Choroid plexus epithelial cell (primary cell): ENCODE measurements around the gene TGFA.
A peak's percentile ranks its signal among the peaks of the same experiment; 100 is the strongest.

Source experiments
- DNase-seq: peaks from one replicate; pipeline ENCODE4 v3.0.0-alpha.2; 2010; ENCODE audit warnings: low read depth
- H3K4me3 ChIP-seq: 2 replicates; pipeline ENCODE4 v1.5.1; 2011; ENCODE audit warnings: low read depth, mild to moderate bottlenecking, control low read depth, low read length, moderate library complexity
- TF ChIP-seq, protein P1 (sequence below): conservative IDR thresholded peaks from 2 replicates; pipeline ENCODE4 v1.5.1; 2011; ENCODE audit warnings: low read depth, mild to moderate bottlenecking, control low read depth, inconsistent platforms, low read length, moderate library complexity

The TGFA gene

DNA sequence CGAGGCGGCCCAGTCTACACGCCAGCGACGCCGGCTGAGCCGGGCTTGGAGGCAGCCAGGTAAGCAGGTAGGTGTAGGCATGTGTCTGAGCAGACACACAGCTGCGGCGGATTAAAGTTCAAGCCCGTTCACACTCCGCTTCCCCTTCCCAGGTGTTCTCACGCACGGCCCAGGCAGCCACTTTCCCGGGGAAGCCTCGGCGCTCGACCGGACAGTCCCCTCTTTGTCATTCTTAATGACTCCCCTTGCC, 367 bp downstream of the TGFA start:
- TF ChIP-seq, protein P1, sequence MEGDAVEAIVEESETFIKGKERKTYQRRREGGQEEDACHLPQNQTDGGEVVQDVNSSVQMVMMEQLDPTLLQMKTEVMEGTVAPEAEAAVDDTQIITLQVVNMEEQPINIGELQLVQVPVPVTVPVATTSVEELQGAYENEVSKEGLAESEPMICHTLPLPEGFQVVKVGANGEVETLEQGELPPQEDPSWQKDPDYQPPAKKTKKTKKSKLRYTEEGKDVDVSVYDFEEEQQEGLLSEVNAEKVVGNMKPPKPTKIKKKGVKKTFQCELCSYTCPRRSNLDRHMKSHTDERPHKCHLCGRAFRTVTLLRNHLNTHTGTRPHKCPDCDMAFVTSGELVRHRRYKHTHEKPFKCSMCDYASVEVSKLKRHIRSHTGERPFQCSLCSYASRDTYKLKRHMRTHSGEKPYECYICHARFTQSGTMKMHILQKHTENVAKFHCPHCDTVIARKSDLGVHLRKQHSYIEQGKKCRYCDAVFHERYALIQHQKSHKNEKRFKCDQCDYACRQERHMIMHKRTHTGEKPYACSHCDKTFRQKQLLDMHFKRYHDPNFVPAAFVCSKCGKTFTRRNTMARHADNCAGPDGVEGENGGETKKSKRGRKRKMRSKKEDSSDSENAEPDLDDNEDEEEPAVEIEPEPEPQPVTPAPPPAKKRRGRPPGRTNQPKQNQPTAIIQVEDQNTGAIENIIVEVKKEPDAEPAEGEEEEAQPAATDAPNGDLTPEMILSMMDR, result no peak
- peak overlapping the region; percentile 54 for H3K4me3 ChIP-seq
- no peak for DNase-seq

DNA sequence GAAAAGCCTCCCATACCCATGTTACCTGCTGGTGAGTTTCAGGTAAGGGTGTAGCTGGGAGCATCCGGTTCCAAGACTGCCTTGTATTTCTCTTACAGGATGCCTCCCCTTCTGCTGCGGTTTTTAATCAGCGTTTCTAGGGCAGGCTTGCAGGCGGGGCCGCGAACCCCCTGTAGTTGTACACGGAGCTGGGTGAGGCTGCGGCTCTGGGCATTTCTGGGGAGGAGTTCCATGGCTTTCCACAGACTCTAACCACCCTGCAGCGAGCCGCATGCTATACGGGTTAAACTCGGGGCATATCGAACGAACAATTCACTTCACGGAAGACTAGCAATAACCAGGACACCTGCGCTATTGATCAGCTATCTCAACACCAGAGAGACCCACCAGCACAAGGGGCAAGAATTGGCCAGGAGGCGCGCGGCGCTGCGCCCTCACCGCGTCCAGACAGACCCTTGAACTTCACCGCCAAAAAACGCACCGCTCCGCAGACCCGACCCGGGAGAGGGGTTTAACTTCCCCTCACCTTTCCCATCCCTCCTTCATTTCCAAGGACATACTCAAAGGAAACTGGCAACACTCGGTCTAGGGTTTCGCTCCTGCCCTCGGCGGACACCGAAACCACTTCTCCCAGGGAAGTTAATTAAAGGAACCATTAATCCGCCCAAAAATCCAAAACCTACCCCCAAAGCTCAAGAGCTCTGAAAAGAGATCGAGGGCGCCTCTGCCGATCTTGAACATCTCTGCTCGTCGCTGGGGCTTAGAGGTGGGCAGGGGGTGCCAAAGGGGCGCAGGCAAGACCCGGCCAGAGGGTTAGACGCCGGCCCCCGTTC, 909 bp downstream of the TGFA start:
- TF ChIP-seq, protein P1, result no peak
- no peak for DNase-seq
- H3K4me3 ChIP-seq, result no peak overlapping the region

DNA sequence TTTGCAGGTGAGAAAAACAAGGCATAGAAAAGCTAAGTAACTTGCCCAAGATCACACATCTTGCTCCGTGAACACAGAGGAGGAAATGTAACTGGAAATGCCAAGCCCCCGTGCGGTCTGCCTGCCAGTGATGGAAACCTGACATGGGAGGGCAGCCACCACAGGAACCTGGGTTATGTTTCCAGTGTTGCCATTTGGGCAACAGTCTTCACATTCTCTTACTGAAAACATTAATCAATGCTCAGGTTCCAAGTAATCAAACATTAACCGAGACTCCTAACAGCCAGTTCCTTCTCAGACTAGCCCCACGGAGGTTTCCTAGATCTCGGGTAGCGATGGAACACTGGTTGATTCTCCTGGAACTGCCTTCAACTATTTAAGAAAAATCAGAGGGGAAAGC, 2.5 kb downstream of the TGFA start:
- no peak for DNase-seq
- H3K4me3 ChIP-seq, result no peak overlapping the region
- TF ChIP-seq, protein P1, result no peak

GRCh38 chr2:70549962-70550361, 3.7 kb downstream of the TGFA start:
- TF ChIP-seq, protein P1, result no peak
- DNase-seq, result no peak
- no peak overlapping the region for H3K4me3 ChIP-seq

- TF ChIP-seq, protein P1, result no peak
- DNase-seq, result no peak
- H3K4me3 ChIP-seq, result no peak overlapping the region
Measured at GRCh38 chr2:70549064-70549710, 4.4 kb downstream of the TGFA start.

DNA sequence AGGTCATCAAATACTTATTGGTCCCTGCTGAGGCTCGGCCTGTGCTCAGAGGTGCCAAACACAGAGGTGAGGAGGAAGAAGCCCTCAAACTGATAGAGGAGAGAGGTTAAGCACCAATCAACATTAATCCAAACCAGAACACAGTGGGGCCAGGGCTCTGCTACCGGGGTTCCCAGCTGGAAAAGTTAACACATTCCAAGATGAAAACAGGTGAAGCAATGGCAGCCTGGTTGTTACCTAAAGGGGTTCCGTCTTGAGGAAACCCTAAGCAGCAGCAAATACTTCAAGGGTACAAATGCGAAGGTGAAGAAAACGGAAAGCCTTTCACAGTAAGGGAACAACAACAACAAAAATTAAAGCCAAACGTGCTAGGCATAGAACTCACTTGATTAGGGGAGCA, 5.4 kb downstream of the TGFA start:
- TF ChIP-seq, protein P1, result no peak

DNA sequence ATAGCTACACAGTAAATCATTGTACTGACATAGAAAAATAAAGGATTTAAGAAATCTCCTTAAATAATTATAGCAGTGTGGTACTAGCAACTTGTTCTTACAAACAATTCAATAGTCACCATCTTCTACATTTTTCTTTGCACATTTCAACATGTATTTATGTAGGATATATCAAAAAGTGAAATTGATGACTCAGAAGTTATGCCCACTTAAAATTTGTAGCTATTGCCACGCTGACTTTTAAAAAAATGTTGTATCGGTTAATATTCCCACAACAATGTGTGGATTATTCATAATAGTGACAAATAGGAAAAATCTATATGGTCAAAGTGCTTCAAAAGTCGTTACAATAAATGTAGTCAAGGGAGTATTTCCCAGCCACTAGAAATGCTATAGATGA, 6.7 kb downstream of the TGFA start:
- no peak overlapping the region for H3K4me3 ChIP-seq
- TF ChIP-seq, protein P1, result no peak
- no peak for DNase-seq

More for the DNA sequence above, 5.4 kb downstream of the TGFA start:
- DNase-seq, result no peak
- no peak overlapping the region for H3K4me3 ChIP-seq
